Measurements from ENCODE around the gene CNIH2.

DNA sequence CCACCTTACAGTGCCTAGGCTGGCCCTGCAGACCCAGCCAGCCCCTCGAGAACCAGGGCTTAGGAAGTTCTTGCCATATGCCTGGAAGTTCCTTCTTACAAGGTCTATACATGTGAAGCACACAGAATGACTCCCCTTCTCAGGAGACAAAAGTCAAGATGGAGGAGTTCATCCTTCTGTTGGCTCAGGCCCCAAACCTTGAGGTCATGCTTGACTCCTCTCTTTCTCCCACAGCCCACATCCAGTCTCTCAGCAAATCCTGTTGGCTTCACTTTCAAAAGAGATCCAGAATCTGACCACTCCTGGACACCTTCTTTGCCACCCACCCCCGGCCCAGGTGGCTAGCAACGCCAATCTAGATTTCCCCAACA, 40.6 kb downstream of the CNIH2 start:
- TF ChIP-seq, protein P1, sequence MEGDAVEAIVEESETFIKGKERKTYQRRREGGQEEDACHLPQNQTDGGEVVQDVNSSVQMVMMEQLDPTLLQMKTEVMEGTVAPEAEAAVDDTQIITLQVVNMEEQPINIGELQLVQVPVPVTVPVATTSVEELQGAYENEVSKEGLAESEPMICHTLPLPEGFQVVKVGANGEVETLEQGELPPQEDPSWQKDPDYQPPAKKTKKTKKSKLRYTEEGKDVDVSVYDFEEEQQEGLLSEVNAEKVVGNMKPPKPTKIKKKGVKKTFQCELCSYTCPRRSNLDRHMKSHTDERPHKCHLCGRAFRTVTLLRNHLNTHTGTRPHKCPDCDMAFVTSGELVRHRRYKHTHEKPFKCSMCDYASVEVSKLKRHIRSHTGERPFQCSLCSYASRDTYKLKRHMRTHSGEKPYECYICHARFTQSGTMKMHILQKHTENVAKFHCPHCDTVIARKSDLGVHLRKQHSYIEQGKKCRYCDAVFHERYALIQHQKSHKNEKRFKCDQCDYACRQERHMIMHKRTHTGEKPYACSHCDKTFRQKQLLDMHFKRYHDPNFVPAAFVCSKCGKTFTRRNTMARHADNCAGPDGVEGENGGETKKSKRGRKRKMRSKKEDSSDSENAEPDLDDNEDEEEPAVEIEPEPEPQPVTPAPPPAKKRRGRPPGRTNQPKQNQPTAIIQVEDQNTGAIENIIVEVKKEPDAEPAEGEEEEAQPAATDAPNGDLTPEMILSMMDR (IDR thresholded peaks at IDR 0.05): no peak
- TF ChIP-seq POLR2A (IDR thresholded peaks at IDR 0.05) (no peak), EP300 (IDR thresholded peaks at IDR 0.05; ENCODE audit: low read depth) (no peak)
